Stimulated activated CD8-positive, alpha-beta memory T cell treated with anti-CD3 and anti-CD28 coated beads, Interleukin-4, amount 100 ng/mL, for 4 hours (primary cell): Measurements from ENCODE around the gene ANP32E.
A peak's percentile ranks its signal among the peaks of the same experiment; 100 is the strongest.
"Not testable (repeated sequence)": the region's sequence is repeated elsewhere in the genome, so short reads cannot be mapped to it uniquely, and the experiment has no call there.

Experiments used
- DNase-seq, 2 donors: peaks; one replicate each; pipeline ENCODE4 v3.0.0-alpha.2; 2020; ENCODE audit warnings: low read depth in 2 of 2, low spot score in 1 of 2

Gene ANP32E

GRCh38 chr1:150214099-150214756, 21.7 kb downstream of the ANP32E start:
- not testable (repeated sequence) for DNase-seq

GRCh38 chr1:150213170-150214098, 22.5 kb downstream of the ANP32E start:
- DNase-seq = peak; percentile 74 to 84

- no peak for DNase-seq
Observed at GRCh38 chr1:150212070-150212469, 23.8 kb downstream of the ANP32E start.

- DNase-seq = no peak
Observed at GRCh38 chr1:150210706-150211105, 25.2 kb downstream of the ANP32E start.

GRCh38 chr1:150210091-150210490, 25.8 kb downstream of the ANP32E start:
- no peak for DNase-seq

GRCh38 chr1:150208460-150208859, 27.5 kb downstream of the ANP32E start:
- not testable (repeated sequence) for DNase-seq

GRCh38 chr1:150207281-150207971, 28.5 kb downstream of the ANP32E start:
- no peak for DNase-seq

GRCh38 chr1:150196417-150196816, 39.5 kb downstream of the ANP32E start:
- DNase-seq = no peak

DNA sequence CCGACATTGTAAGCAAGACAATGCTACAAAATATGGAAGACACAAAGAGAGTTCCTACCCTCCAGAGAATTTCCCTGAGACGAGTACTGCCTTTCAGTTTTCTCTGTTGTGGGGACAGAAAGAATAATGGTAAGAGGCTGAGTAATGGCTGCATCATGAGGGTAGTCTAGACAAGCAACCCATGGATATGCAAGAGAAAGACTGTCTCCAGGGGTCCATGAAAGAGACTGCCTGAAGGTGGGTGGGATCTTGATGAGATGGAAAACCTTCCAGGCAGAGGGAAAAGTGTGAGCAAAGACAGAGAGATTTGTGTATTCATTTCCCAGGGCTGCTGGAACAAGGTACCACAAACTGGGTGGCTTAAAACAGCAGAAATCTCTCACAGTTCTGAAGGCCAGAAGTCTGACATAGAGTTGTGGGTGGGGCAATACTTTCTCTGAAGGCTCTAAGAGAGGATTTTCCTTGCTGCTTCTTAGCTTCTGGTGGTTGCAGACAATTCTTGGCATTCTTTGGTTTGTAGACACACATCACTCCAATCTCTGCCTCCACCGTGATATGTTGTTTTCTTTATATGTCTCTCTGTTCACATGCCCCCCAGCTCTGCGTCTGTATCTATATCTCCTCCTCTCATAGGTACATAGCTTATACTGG, 41.4 kb downstream of the ANP32E start:
- no peak for DNase-seq

- no peak for DNase-seq
Observed at GRCh38 chr1:150192012-150192411, 43.9 kb downstream of the ANP32E start.

- no peak for DNase-seq
Observed at GRCh38 chr1:150187560-150187931, 48.4 kb downstream of the ANP32E start.

DNA sequence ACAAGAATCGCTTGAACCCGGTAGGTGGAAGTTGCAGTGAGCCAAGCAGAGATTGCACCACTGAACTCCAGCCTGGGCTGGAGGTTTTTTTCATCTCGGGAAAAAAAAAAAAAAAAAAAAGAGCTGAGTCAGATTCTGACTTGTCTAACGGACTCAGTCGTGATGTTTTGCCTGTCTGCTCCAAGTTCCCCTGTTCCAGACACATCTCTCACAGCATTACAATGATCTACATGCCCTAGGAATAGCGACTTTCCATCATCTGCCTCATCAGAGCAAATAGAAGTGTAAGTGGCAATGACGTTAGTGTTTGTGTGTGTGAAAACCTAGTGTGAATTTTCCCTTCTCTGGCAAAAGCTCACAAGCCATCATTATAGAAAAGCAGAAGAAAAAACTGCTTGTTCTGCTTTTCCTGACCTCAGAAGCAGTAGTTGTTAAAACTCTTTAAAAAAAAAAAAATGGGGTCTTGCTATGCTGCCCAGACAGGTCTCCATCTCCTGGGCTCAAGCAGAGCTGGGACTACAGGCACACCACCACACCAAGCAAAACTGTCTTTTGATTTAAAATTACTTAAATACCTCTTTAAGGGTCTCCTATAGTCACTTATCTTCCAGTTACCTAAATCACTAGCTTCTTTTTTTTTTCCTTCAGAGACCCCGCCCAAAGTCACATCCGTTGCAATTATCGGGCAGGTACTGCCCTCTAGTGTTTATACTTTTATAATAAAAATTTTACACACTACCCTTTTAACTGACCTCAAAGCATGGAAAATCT, 48.9 kb downstream of the ANP32E start:
- DNase-seq = no peak

DNA sequence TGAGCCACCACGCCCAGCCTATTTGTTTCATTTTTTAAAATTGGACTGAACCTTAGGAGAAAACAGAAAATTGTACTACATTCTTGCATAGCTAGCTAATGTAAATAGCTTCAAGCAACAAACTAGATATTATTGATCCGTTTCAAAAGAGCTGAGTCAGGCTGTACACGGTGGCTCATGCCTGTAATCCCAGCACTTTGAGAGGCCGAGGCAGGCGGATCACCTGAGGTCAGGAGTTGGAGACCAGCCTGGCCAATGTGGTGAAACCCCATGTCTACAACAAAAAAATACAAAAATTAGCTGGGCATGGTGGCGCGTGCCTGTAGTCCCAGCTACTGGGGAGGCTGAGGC, 49.5 kb downstream of the ANP32E start:
- DNase-seq = not testable (repeated sequence)

- DNase-seq = no peak
Observed at GRCh38 chr1:150185481-150185880, 50.4 kb downstream of the ANP32E start.

GRCh38 chr1:150183061-150183460, 52.9 kb downstream of the ANP32E start:
- no peak for DNase-seq

DNA sequence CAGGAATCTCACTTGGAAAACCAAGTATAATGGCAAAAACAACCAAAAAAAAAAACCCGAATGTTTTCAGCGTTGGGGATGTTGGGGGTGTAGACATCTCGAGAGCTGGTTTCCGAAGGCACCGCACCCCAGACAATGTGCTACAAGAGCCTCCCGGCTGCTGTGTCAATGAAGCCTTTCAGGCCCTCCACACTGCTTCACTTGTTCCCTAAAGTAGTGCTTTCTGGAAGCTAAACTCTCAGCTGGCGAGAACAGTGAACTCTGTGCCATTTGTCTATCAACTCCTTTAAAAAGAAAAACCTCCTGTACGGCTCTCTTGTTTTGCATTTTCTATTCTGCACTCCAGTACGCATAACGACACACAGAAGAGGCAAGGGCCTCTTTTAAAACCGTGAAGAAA, 53.7 kb downstream of the ANP32E start:
- no peak for DNase-seq

- no peak for DNase-seq
Observed at GRCh38 chr1:150180474-150180873, 55.4 kb downstream of the ANP32E start.

GRCh38 chr1:150179867-150180266, 56.0 kb downstream of the ANP32E start:
- no peak for DNase-seq

GRCh38 chr1:150178548-150178947, 57.4 kb downstream of the ANP32E start:
- no peak for DNase-seq

- DNase-seq = no peak
Observed at GRCh38 chr1:150176593-150176992, 59.3 kb downstream of the ANP32E start.

DNA sequence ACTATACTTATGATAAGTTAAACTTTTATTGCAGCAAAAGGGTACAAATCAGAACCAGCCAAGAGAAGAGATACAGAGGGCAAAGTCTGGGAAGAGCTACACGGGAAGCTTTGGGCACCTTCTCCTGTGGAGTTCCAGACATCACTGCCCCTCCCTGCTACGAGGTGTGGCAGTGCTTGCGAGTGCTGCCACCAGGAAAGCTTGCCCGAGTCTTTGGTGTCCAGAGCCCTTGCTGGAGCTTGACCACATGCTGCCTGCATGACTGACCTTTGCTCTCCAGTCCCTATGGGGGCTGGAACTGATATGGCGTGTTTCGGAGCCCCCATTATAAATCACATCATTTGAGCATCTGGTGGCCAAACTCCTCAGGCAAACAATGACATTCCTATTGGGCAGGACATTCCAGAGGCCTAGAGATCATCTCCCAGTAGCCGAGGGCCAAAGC, 62.7 kb downstream of the ANP32E start:
- no peak for DNase-seq
